Gastrocnemius medialis (tissue), 4 donors: ENCODE data around the gene FAM98A. TPM values are rescaled to one million over a fixed set of nuclear protein-coding genes. Genes with fewer than 3 reads are reported as not detected.

ENCODE experiments used
- ATAC-seq, 2 donors: fragments of 150-250 bp; one replicate each; pipeline ENCODE4 v1.9.1; 2016
- DNase-seq, 2 donors: peaks; one replicate each; pipeline ENCODE4 v3.0.0-alpha.2; 2019
- H3K27ac ChIP-seq, 4 donors: fragments of 200-600 bp; sonication (generic); 1 replicate in 1 of 4; 2 replicates in 3 of 4; pipeline ENCODE4 v1.5.1; 2016 to 2018; ENCODE audit warnings: mild to moderate bottlenecking in 2 of 4, moderate library complexity in 1 of 4
- H3K27me3 ChIP-seq, 3 donors: fragments of 200-600 bp; sonication (generic) in 2 of 3; 1 replicate in 1 of 3; 2 replicates in 2 of 3; pipeline versions ENCODE4 v1.5.1 to v1.6.0; 2016 to 2019; ENCODE audit warnings: mild to moderate bottlenecking in 1 of 3, moderate library complexity in 1 of 3
- H3K36me3 ChIP-seq, 2 donors: fragments of 200-600 bp; sonication (generic) in 1 of 2; one replicate each; pipeline ENCODE4 v1.5.1; 2017 to 2018
- H3K4me1 ChIP-seq, 2 donors: fragments of 200-600 bp; sonication (generic) in 1 of 2; one replicate each; pipeline ENCODE4 v1.5.1; 2016 to 2017; ENCODE audit warnings: mild to moderate bottlenecking in 2 of 2
- H3K4me3 ChIP-seq, 4 donors: fragments of 200-600 bp; sonication (generic) in 3 of 4; 1 replicate in 1 of 4; 2 replicates in 3 of 4; pipeline ENCODE4 v1.5.1; 2016 to 2019; ENCODE audit warnings: mild to moderate bottlenecking in 2 of 4
- H3K9me3 ChIP-seq, 3 donors: fragments of 200-600 bp; sonication (generic) in 2 of 3; 1 replicate in 1 of 3; 2 replicates in 2 of 3; pipeline ENCODE4 v1.5.1; 2016 to 2019
- CTCF ChIP-seq, 5 experiments: fragments of 450-650 bp in 3 of 5; fragments of 200-600 bp in 2 of 5; sonication (generic) in 2 of 5; IDR thresholded peaks in 4 of 5; conservative IDR thresholded peaks in 1 of 5; 1 replicate in 4 of 5; 2 replicates in 1 of 5; pipeline ENCODE4 v1.5.1; 2016 to 2019; ENCODE audit warnings: antibody characterized with exemption in 5 of 5, mild to moderate bottlenecking in 3 of 5, moderate library complexity in 3 of 5
- POLR2A ChIP-seq, 2 donors: fragments of 450-650 bp; IDR thresholded peaks; one replicate each; pipeline ENCODE4 v1.6.1; 2017; ENCODE audit warnings: antibody characterized with exemption in 2 of 2, mild to moderate bottlenecking in 2 of 2, moderate library complexity in 2 of 2
- in situ Hi-C, 4 donors: fragments of 200-750 bp; cut with MboI; loops; one replicate each; pipeline versions ENCODE4 v1.15.0 to v1.8.0; 2017; ENCODE audit warnings: low sequenced_read_pairs in 4 of 4
- intact Hi-C: fragments of 100-400 bp; cut with DNase I; formaldehyde crosslinking; loops from one replicate; pipeline ENCODE4 v1.15.1; 2023; ENCODE audit warnings: low total_unique reads
- total RNA-seq, 4 donors: library from RNA; depleted of rRNA; stranded (reverse); fragments of >200 nt; gene quantifications; one replicate each; pipeline versions ENCODE4 v1.1.0 to v1.2.3, GENCODE V29; 2016

Gene FAM98A
- total RNA-seq, 4 donors from 2014 or later: 33.7 to 1,115 (median 44.2) TPM

GRCh38 chr2:33619028-33619427, 19.9 kb upstream of the FAM98A start:
- intact Hi-C loops: no loop called here
- Histone ChIP-seq H3K4me3 (no peak overlapping the region), H3K27me3 (no peaks in the 10 kb centered on the region), H3K27ac (no peak overlapping the region), H3K36me3 (no peaks in the 10 kb centered on the region), H3K4me1 (no peaks in the 10 kb centered on the region), H3K9me3 (no peaks in the 10 kb centered on the region)
- in situ Hi-C loops: no loop called here
- DNase-seq: no peak
- no peak for ATAC-seq
- TF ChIP-seq CTCF (IDR thresholded peaks at IDR 0.05 in 4 of 5, conservative IDR thresholded peaks at IDR 0.05 in 1 of 5) (no peak), POLR2A (IDR thresholded peaks at IDR 0.05) (no peak)

GRCh38 chr2:33617989-33618388, 18.9 kb upstream of the FAM98A start:
- in situ Hi-C loops (no loop called here), intact Hi-C loops (no loop called here)
- H3K27ac ChIP-seq: no peak overlapping the region

GRCh38 chr2:33617401-33617800, 18.3 kb upstream of the FAM98A start:
- no peaks in the 10 kb centered on the region for H3K36me3 ChIP-seq
- TF ChIP-seq POLR2A (IDR thresholded peaks at IDR 0.05) (no peak), CTCF (IDR thresholded peaks at IDR 0.05 in 4 of 5, conservative IDR thresholded peaks at IDR 0.05 in 1 of 5) (no peak)
- no peak overlapping the region for H3K4me3 ChIP-seq
- intact Hi-C loops (no loop called here), in situ Hi-C loops (no loop called here)
- DNase-seq (no peak), ATAC-seq (no peak)
- no peak overlapping the region for H3K27ac ChIP-seq
- H3K9me3 ChIP-seq: no peaks in the 10 kb centered on the region
- H3K27me3 ChIP-seq: no peaks in the 10 kb centered on the region
- H3K4me1 ChIP-seq: no peaks in the 10 kb centered on the region

More at GRCh38 chr2:33617989-33618388, 18.9 kb upstream of the FAM98A start:
- Histone ChIP-seq H3K27me3 (no peaks in the 10 kb centered on the region), H3K4me1 (no peaks in the 10 kb centered on the region), H3K9me3 (no peaks in the 10 kb centered on the region), H3K36me3 (no peaks in the 10 kb centered on the region), H3K4me3 (no peak overlapping the region)
- DNase-seq: no peak
- no peak for ATAC-seq
- TF ChIP-seq CTCF (IDR thresholded peaks at IDR 0.05 in 4 of 5, conservative IDR thresholded peaks at IDR 0.05 in 1 of 5) (no peak), POLR2A (IDR thresholded peaks at IDR 0.05) (no peak)

- H3K4me3 ChIP-seq: no peak overlapping the region
- in situ Hi-C loops: no loop called here
- DNase-seq: no peak
- H3K36me3 ChIP-seq: no peaks in the 10 kb centered on the region
- TF ChIP-seq POLR2A (IDR thresholded peaks at IDR 0.05): no peak
- no peak for TF ChIP-seq CTCF (IDR thresholded peaks at IDR 0.05 in 4 of 5, conservative IDR thresholded peaks at IDR 0.05 in 1 of 5)
- H3K27ac ChIP-seq: no peak overlapping the region
- ATAC-seq: no peak
- H3K27me3 ChIP-seq: no peaks in the 10 kb centered on the region
- H3K4me1 ChIP-seq: no peaks in the 10 kb centered on the region
- no peaks in the 10 kb centered on the region for H3K9me3 ChIP-seq
- intact Hi-C loops: no loop called here
These were observed 17.8 kb upstream of the FAM98A start for GRCh38 chr2:33616873-33617272.

GRCh38 chr2:33614190-33614589, 15.1 kb upstream of the FAM98A start:
- in situ Hi-C loops: no loop called here
- no peak overlapping the region for H3K4me3 ChIP-seq
- no peak for TF ChIP-seq POLR2A (IDR thresholded peaks at IDR 0.05)
- TF ChIP-seq CTCF (IDR thresholded peaks at IDR 0.05 in 4 of 5, conservative IDR thresholded peaks at IDR 0.05 in 1 of 5): no peak

More at GRCh38 chr2:33614190-33614589, 15.1 kb upstream of the FAM98A start:
- no peak for ATAC-seq
- intact Hi-C loops: no loop called here
- H3K36me3 ChIP-seq: no peaks in the 10 kb centered on the region
- H3K27me3 ChIP-seq: no peaks in the 10 kb centered on the region
- no peaks in the 10 kb centered on the region for H3K9me3 ChIP-seq
- DNase-seq: no peak
- no peak overlapping the region for H3K27ac ChIP-seq
- no peaks in the 10 kb centered on the region for H3K4me1 ChIP-seq
